ENCODE measurements around the gene RETN.

Gene RETN

GRCh38 chr19:7665076-7665475, 3.8 kb upstream of the RETN start:
- no peak overlapping the region for H3K4me2 ChIP-seq (ENCODE audit: low read depth, low read length)
- H3F3A ChIP-seq (ENCODE audit: insufficient read depth, low read length) = no peaks in the 10 kb centered on the region
- H3K9me2 ChIP-seq (replicated peaks; ENCODE audit: insufficient read depth, low read length) = no peaks in the 10 kb centered on the region
- H3K9ac ChIP-seq (ENCODE audit: low read length) = no peak overlapping the region
- H2AFZ ChIP-seq (ENCODE audit: low read length) = no peak overlapping the region
- no peaks in the 10 kb centered on the region for H3K9me3 ChIP-seq (replicated peaks; ENCODE audit: insufficient read depth, low read length)
- H3K4me3 ChIP-seq (ENCODE audit: low read length) = no peak overlapping the region
- H3K27ac ChIP-seq (ENCODE audit: low read length) = no peak overlapping the region
- no peak for DNase-seq
- H3K4me1 ChIP-seq (ENCODE audit: low read length) = no peaks in the 10 kb centered on the region
- TF ChIP-seq, protein P1, sequence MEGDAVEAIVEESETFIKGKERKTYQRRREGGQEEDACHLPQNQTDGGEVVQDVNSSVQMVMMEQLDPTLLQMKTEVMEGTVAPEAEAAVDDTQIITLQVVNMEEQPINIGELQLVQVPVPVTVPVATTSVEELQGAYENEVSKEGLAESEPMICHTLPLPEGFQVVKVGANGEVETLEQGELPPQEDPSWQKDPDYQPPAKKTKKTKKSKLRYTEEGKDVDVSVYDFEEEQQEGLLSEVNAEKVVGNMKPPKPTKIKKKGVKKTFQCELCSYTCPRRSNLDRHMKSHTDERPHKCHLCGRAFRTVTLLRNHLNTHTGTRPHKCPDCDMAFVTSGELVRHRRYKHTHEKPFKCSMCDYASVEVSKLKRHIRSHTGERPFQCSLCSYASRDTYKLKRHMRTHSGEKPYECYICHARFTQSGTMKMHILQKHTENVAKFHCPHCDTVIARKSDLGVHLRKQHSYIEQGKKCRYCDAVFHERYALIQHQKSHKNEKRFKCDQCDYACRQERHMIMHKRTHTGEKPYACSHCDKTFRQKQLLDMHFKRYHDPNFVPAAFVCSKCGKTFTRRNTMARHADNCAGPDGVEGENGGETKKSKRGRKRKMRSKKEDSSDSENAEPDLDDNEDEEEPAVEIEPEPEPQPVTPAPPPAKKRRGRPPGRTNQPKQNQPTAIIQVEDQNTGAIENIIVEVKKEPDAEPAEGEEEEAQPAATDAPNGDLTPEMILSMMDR (IDR thresholded peaks at IDR 0.05; ENCODE audit: low read length) = no peak
- TF ChIP-seq EZH2 (optimal IDR thresholded peaks at IDR 0.05; ENCODE audit: low read depth, low read length) (no peak), EZH2phosphoT487 (IDR thresholded peaks at IDR 0.05; ENCODE audit: low read length) (no peak)
- no peaks in the 10 kb centered on the region for H3K79me2 ChIP-seq (ENCODE audit: low read length)
- H3K27me3 ChIP-seq (replicated peaks; ENCODE audit: insufficient read depth, low read length) = peaks cover 88% of the 10 kb centered on the region
- no peaks in the 10 kb centered on the region for H4K20me1 ChIP-seq (ENCODE audit: insufficient read depth, low read length)
- H3K36me3 ChIP-seq (replicated peaks; ENCODE audit: insufficient read depth, low read length) = no peaks in the 10 kb centered on the region

DNA sequence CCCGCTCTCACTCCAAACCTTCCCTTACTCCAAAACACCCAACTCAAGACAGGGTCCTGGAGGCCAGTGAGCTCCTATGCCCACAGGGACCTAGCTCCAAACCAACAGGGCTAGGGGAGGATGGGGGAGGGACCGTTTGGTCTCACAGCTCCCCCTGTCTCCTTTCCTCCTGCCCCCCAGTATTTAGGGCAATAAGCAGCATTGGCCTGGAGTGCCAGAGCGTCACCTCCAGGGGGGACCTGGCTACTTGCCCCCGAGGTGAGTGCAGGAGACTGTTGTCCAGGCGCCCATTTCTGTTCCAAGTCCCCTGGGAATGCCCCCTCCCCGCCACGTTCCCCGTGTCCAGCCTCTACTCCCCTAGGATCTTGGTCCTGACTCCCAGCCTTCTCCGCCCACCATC, 792 bp downstream of the RETN start:
- H3K9ac ChIP-seq (ENCODE audit: low read length) = no peak overlapping the region
- H3K9me2 ChIP-seq (replicated peaks; ENCODE audit: insufficient read depth, low read length) = no peaks in the 10 kb centered on the region
- no peaks in the 10 kb centered on the region for H3K9me3 ChIP-seq (replicated peaks; ENCODE audit: insufficient read depth, low read length)
- H3K4me3 ChIP-seq (ENCODE audit: low read length) = no peak overlapping the region
- H3K36me3 ChIP-seq (replicated peaks; ENCODE audit: insufficient read depth, low read length) = no peaks in the 10 kb centered on the region
- H3K79me2 ChIP-seq (ENCODE audit: low read length) = no peaks in the 10 kb centered on the region
- no peaks in the 10 kb centered on the region for H4K20me1 ChIP-seq (ENCODE audit: insufficient read depth, low read length)
- DNase-seq = no peak
- no peak overlapping the region for H3K27ac ChIP-seq (ENCODE audit: low read length)
- no peaks in the 10 kb centered on the region for H3K4me1 ChIP-seq (ENCODE audit: low read length)
- H3F3A ChIP-seq (ENCODE audit: insufficient read depth, low read length) = no peaks in the 10 kb centered on the region
- H2AFZ ChIP-seq (ENCODE audit: low read length) = no peak overlapping the region
- TF ChIP-seq, protein P1 (IDR thresholded peaks at IDR 0.05; ENCODE audit: low read length) = no peak
- TF ChIP-seq EZH2phosphoT487 (IDR thresholded peaks at IDR 0.05; ENCODE audit: low read length) (no peak), EZH2 (optimal IDR thresholded peaks at IDR 0.05; ENCODE audit: low read depth, low read length) (no peak)
- H3K27me3 ChIP-seq (replicated peaks; ENCODE audit: insufficient read depth, low read length) = peaks cover 80% of the 10 kb centered on the region
- H3K4me2 ChIP-seq (ENCODE audit: low read depth, low read length) = no peak overlapping the region

- Histone ChIP-seq H3K9ac (ENCODE audit: low read length) (no peak overlapping the region), H3K79me2 (ENCODE audit: low read length) (no peaks in the 10 kb centered on the region), H4K20me1 (ENCODE audit: insufficient read depth, low read length) (no peaks in the 10 kb centered on the region), H3K36me3 (replicated peaks; ENCODE audit: insufficient read depth, low read length) (no peaks in the 10 kb centered on the region), H3K27ac (ENCODE audit: low read length) (no peak overlapping the region), H3K4me1 (ENCODE audit: low read length) (no peaks in the 10 kb centered on the region), H3K9me2 (replicated peaks; ENCODE audit: insufficient read depth, low read length) (no peaks in the 10 kb centered on the region), H3K27me3 (replicated peaks; ENCODE audit: insufficient read depth, low read length) (peaks cover 78% of the 10 kb centered on the region), H3K4me2 (ENCODE audit: low read depth, low read length) (no peak overlapping the region), H2AFZ (ENCODE audit: low read length) (no peak overlapping the region), H3K4me3 (ENCODE audit: low read length) (no peak overlapping the region), H3F3A (ENCODE audit: insufficient read depth, low read length) (no peaks in the 10 kb centered on the region), H3K9me3 (replicated peaks; ENCODE audit: insufficient read depth, low read length) (no peaks in the 10 kb centered on the region)
- DNase-seq = no peak
- TF ChIP-seq EZH2 (optimal IDR thresholded peaks at IDR 0.05; ENCODE audit: low read depth, low read length) = no peak
- no peak for TF ChIP-seq EZH2phosphoT487 (IDR thresholded peaks at IDR 0.05; ENCODE audit: low read length)
- TF ChIP-seq, protein P1 (IDR thresholded peaks at IDR 0.05; ENCODE audit: low read length) = no peak
These were observed 1.4 kb downstream of the RETN start for GRCh38 chr19:7670150-7670783.

Measured in MM.1S (cell line).